CD4-positive, CD25-positive, alpha-beta regulatory T cell (primary cell): ENCODE measurements around the gene DPYD. TPM values are rescaled to one million over a fixed set of nuclear protein-coding genes. Genes with fewer than 3 reads are reported as not detected.

Source experiments
- ATAC-seq, 2 donors: fragments of 150-1000 bp; cut with Tn5 transposase; one replicate each; pipeline ENCODE4 v1.10.0; 2021; ENCODE audit warnings: low read depth in 2 of 2, moderate number of reproducible peaks in 2 of 2, moderate library complexity in 1 of 2
- DNase-seq, 3 donors: peaks; one replicate each; pipeline versions ENCODE4 v3.0.0 to v3.0.0-alpha.2; 2012 to 2022; ENCODE audit warnings: mixed read lengths in 1 of 3
- H3K27ac ChIP-seq: one replicate; pipeline ENCODE4 v1.7.0; 2013; ENCODE audit warnings: mild to moderate bottlenecking, low read length; ENCODE audit not compliant: insufficient read depth, poor library complexity, severe bottlenecking
- H3K27me3 ChIP-seq: one replicate; pipeline ENCODE4 v1.7.0; 2013; ENCODE audit warnings: low read length; ENCODE audit not compliant: control insufficient read depth, insufficient read depth
- H3K36me3 ChIP-seq: one replicate; pipeline ENCODE4 v1.7.0; 2013; ENCODE audit warnings: mild to moderate bottlenecking, low read length, moderate library complexity; ENCODE audit not compliant: control insufficient read depth, insufficient read depth
- H3K4me1 ChIP-seq: 2 replicates; pipeline ENCODE4 v1.7.0; 2013; ENCODE audit warnings: mild to moderate bottlenecking, low read length; ENCODE audit not compliant: insufficient read depth, control insufficient read depth, poor library complexity, severe bottlenecking
- H3K4me3 ChIP-seq: one replicate; pipeline ENCODE4 v1.7.0; 2013; ENCODE audit warnings: low read depth, mild to moderate bottlenecking, low read length, moderate library complexity
- H3K9me3 ChIP-seq, 2 experiments: 1 replicate in 1 of 2; 2 replicates in 1 of 2; pipeline ENCODE4 v1.7.0; 2013; ENCODE audit warnings: low read length in 2 of 2, mild to moderate bottlenecking in 1 of 2, moderate library complexity in 1 of 2; ENCODE audit not compliant: control insufficient read depth in 2 of 2
- H3K27ac Mint-ChIP-seq, 3 donors: one replicate each; pipeline ENCODE4 v1.8.0; 2020 to 2022; ENCODE audit warnings: mild to moderate bottlenecking in 3 of 3, mixed read lengths in 3 of 3, moderate library complexity in 2 of 3
- H3K27me3 Mint-ChIP-seq: one replicate; pipeline ENCODE4 v1.8.0; 2022; ENCODE audit warnings: mild to moderate bottlenecking, mixed read lengths
- H3K36me3 Mint-ChIP-seq: one replicate; pipeline ENCODE4 v1.8.0; 2020; ENCODE audit warnings: mixed read lengths
- H3K4me1 Mint-ChIP-seq, 4 donors: one replicate each; pipeline ENCODE4 v1.8.0; 2020 to 2022; ENCODE audit warnings: mixed read lengths in 4 of 4, mild to moderate bottlenecking in 1 of 4
- H3K4me3 Mint-ChIP-seq, 4 donors: one replicate each; pipeline ENCODE4 v1.8.0; 2020 to 2022; ENCODE audit warnings: mild to moderate bottlenecking in 4 of 4, mixed read lengths in 4 of 4, moderate library complexity in 3 of 4
- H3K9me3 Mint-ChIP-seq, 7 donors: one replicate each; pipeline ENCODE4 v1.8.0; 2020 to 2022; ENCODE audit warnings: mixed read lengths in 7 of 7, mild to moderate bottlenecking in 3 of 7, moderate library complexity in 2 of 7
- polyA plus RNA-seq, 4 donors: library from polyadenylated mRNA; unstranded; fragments of 300-500 nt; fragmentation: Illumina TruSeq; gene quantifications; one replicate each; pipeline ENCODE4 v1.2.3, GENCODE V29; 2021
- total RNA-seq: library from RNA; stranded (reverse); gene quantifications from one replicate; pipeline ENCODE4 v1.2.3, GENCODE V29; 2022

Gene DPYD
- total and polyA plus RNA-seq, 5 donors from 2014 or later: 47.6 to 87.3 (median 55.2) TPM

GRCh38 chr1:97166626-97167025 is 754.2 kb downstream of the DPYD start:
- H3K4me3 ChIP-seq: no peak overlapping the region
- no peaks in the 10 kb centered on the region for H3K27me3 ChIP-seq
- peaks cover 0 to 19% (median 9%) of the 10 kb centered on the region in 7 donors for H3K9me3 Mint-ChIP-seq
- no peaks in the 10 kb centered on the region for H3K27me3 Mint-ChIP-seq
- peaks cover 0 to 2% of the 10 kb centered on the region in 2 experiments for H3K9me3 ChIP-seq
- DNase-seq (no peak), ATAC-seq (no peak)
- H3K27ac ChIP-seq: no peak overlapping the region
- peaks cover 0 to 9% (median 3%) of the 10 kb centered on the region in 4 donors for H3K4me1 Mint-ChIP-seq
- H3K36me3 ChIP-seq: no peaks in the 10 kb centered on the region
- peaks cover 28% of the 10 kb centered on the region for H3K36me3 Mint-ChIP-seq
- no peak overlapping the region for H3K4me3 Mint-ChIP-seq
- no peaks in the 10 kb centered on the region for H3K4me1 ChIP-seq
- H3K27ac Mint-ChIP-seq: no peak overlapping the region

DNA sequence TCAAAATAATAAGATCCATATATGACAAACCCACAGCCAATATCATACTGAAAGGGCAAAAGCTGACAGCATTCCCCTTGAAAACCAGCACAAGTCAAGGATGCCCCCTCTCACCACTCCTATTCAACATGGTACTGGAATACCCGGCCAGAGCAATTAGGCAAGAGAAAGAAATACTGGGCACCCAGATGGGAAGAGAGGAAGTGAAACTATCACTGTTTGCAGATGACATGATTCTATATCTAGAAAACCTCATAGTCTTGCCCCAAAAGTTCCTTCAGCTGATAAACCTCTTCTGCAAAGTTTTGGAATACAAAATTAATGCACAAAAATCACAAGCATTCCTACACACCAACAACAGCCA is 756.6 kb downstream of the DPYD start:
- no peak overlapping the region for H3K4me3 Mint-ChIP-seq
- H3K36me3 Mint-ChIP-seq: peaks cover 24% of the 10 kb centered on the region
- H3K4me3 ChIP-seq: no peak overlapping the region
- no peaks in the 10 kb centered on the region for H3K27me3 Mint-ChIP-seq
- H3K9me3 ChIP-seq: peaks cover 0 to 2% of the 10 kb centered on the region in 2 experiments
- no peaks in the 10 kb centered on the region for H3K36me3 ChIP-seq
- H3K27ac ChIP-seq: no peak overlapping the region
- H3K27me3 ChIP-seq: no peaks in the 10 kb centered on the region
- H3K4me1 Mint-ChIP-seq: peaks cover 2 to 9% (median 3%) of the 10 kb centered on the region in 4 donors
- DNase-seq (no peak), ATAC-seq (no peak)
- H3K27ac Mint-ChIP-seq: no peak overlapping the region
- H3K9me3 Mint-ChIP-seq: peaks cover 0 to 19% (median 8%) of the 10 kb centered on the region in 7 donors
- H3K4me1 ChIP-seq: no peaks in the 10 kb centered on the region

GRCh38 chr1:97163591-97164275 is 757.1 kb downstream of the DPYD start:
- Histone ChIP-seq H3K36me3 (no peaks in the 10 kb centered on the region), H3K9me3 (peaks cover 0 to 2% of the 10 kb centered on the region in 2 experiments), H3K4me3 (no peak overlapping the region), H3K27ac (no peak overlapping the region), H3K27me3 (no peaks in the 10 kb centered on the region), H3K4me1 (no peaks in the 10 kb centered on the region)
- Mint-ChIP-seq H3K9me3 (peaks cover 0 to 19% (median 8%) of the 10 kb centered on the region in 7 donors), H3K4me3 (no peak overlapping the region), H3K27ac (no peak overlapping the region), H3K36me3 (peaks cover 24% of the 10 kb centered on the region), H3K27me3 (no peaks in the 10 kb centered on the region), H3K4me1 (peaks cover 2 to 9% (median 6%) of the 10 kb centered on the region in 4 donors)
- ATAC-seq: no peak
- no peak for DNase-seq

DNA sequence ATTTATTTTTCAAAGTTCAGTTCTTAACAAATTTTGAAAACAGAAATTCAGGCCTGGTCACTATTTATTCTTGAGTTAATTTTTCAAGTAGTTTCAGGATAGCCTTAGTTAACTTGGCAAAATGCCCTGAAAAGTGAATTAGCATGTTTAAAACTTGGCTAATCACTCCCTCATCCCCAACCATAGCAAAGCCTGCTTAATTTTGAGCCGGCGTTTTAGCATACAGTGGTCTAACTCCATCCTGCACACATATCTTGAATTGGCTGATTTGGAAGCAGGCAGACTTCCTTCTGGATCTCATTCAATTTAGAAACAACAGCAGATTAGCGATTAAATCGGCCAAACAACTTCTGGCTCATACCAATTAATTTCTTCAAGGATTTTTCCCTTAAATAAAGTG is 760.0 kb downstream of the DPYD start:
- Histone ChIP-seq H3K4me1 (no peaks in the 10 kb centered on the region), H3K36me3 (no peaks in the 10 kb centered on the region), H3K27me3 (no peaks in the 10 kb centered on the region), H3K4me3 (no peak overlapping the region), H3K27ac (no peak overlapping the region), H3K9me3 (peaks cover 0 to 2% of the 10 kb centered on the region in 2 experiments)
- Mint-ChIP-seq H3K9me3 (peaks cover 0 to 19% (median 4%) of the 10 kb centered on the region in 7 donors), H3K36me3 (peaks cover 29% of the 10 kb centered on the region), H3K4me1 (peaks cover 2 to 9% (median 6%) of the 10 kb centered on the region in 4 donors), H3K27ac (no peak overlapping the region), H3K27me3 (no peaks in the 10 kb centered on the region), H3K4me3 (no peak overlapping the region)
- DNase-seq (no peak), ATAC-seq (no peak)

- no peak for ATAC-seq
- no peaks in the 10 kb centered on the region for H3K27me3 Mint-ChIP-seq
- peaks cover 25% of the 10 kb centered on the region for H3K36me3 Mint-ChIP-seq
- no peaks in the 10 kb centered on the region for H3K27me3 ChIP-seq
- no peaks in the 10 kb centered on the region for H3K36me3 ChIP-seq
- no peak overlapping the region for H3K27ac Mint-ChIP-seq
- H3K27ac ChIP-seq: no peak overlapping the region
- no peak for DNase-seq
- H3K4me3 ChIP-seq: no peak overlapping the region
- peaks cover 0 to 2% of the 10 kb centered on the region in 2 experiments for H3K9me3 ChIP-seq
- H3K4me1 Mint-ChIP-seq: peaks cover under 1 to 16% (median 5%) of the 10 kb centered on the region in 4 donors
- H3K4me1 ChIP-seq: no peaks in the 10 kb centered on the region
- peaks cover 0 to 11% (median 4%) of the 10 kb centered on the region in 7 donors for H3K9me3 Mint-ChIP-seq
- no peak overlapping the region for H3K4me3 Mint-ChIP-seq
These were observed 761.5 kb downstream of the DPYD start for GRCh38 chr1:97159342-97159741.

- Histone ChIP-seq H3K27ac (no peak overlapping the region), H3K4me3 (no peak overlapping the region), H3K36me3 (no peaks in the 10 kb centered on the region), H3K9me3 (peaks cover 0 to 2% of the 10 kb centered on the region in 2 experiments), H3K4me1 (no peaks in the 10 kb centered on the region), H3K27me3 (no peaks in the 10 kb centered on the region)
- no peak overlapping the region for H3K4me3 Mint-ChIP-seq
- DNase-seq: no peak
- H3K27ac Mint-ChIP-seq: no peak overlapping the region
- H3K9me3 Mint-ChIP-seq: peaks cover 0 to 8% (median 3%) of the 10 kb centered on the region in 7 donors
- no peak for ATAC-seq
- H3K27me3 Mint-ChIP-seq: no peaks in the 10 kb centered on the region
- peaks cover 25% of the 10 kb centered on the region for H3K36me3 Mint-ChIP-seq
- H3K4me1 Mint-ChIP-seq: peaks cover 0 to 16% (median 3%) of the 10 kb centered on the region in 4 donors
These were observed 762.1 kb downstream of the DPYD start for GRCh38 chr1:97158691-97159096.

GRCh38 chr1:97157991-97158390 is 762.8 kb downstream of the DPYD start:
- Histone ChIP-seq H3K9me3 (no peaks in the 10 kb centered on the region), H3K27ac (no peak overlapping the region), H3K27me3 (no peaks in the 10 kb centered on the region), H3K4me3 (no peak overlapping the region), H3K36me3 (no peaks in the 10 kb centered on the region), H3K4me1 (no peaks in the 10 kb centered on the region)
- no peak for DNase-seq
- Mint-ChIP-seq H3K27ac (no peak overlapping the region), H3K9me3 (peaks cover 0 to 8% (median 0%) of the 10 kb centered on the region in 7 donors), H3K36me3 (peaks cover 30% of the 10 kb centered on the region), H3K4me3 (no peak overlapping the region), H3K27me3 (no peaks in the 10 kb centered on the region), H3K4me1 (peaks cover 0 to 18% (median 3%) of the 10 kb centered on the region in 4 donors)
- ATAC-seq: no peak

DNA sequence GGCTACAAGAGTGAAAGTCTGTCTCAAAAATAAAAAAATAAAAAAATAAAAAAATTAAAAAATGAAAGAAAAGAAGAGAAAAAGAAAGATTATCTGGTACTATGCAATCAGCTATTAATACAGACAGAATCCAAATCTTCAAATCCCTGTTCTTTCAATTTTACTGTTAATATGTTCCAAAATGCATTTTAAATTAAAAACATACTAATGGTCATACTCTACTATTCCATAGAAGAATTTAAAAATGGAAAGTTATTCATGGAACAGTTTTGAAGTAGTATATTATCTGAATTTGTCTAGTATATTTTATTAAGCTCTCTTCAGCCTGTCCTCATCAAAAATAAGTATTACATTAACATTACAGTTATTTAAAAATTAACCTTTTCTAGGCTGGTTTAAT is 769.2 kb downstream of the DPYD start:
- DNase-seq (no peak), ATAC-seq (no peak)
- Histone ChIP-seq H3K4me3 (no peak overlapping the region), H3K27ac (no peak overlapping the region), H3K36me3 (no peaks in the 10 kb centered on the region), H3K9me3 (no peaks in the 10 kb centered on the region), H3K27me3 (no peaks in the 10 kb centered on the region), H3K4me1 (no peaks in the 10 kb centered on the region)
- Mint-ChIP-seq H3K4me3 (no peak overlapping the region), H3K27me3 (no peaks in the 10 kb centered on the region), H3K4me1 (peaks cover 0 to 13% (median 4%) of the 10 kb centered on the region in 4 donors), H3K36me3 (peaks cover 34% of the 10 kb centered on the region), H3K9me3 (peaks cover 0 to 4% (median 1%) of the 10 kb centered on the region in 7 donors), H3K27ac (no peak overlapping the region)
